ENCODE measurements around the gene LOC128125822.

LOC128125822 gene

GRCh38 chr6:63538550-63538949 is 33.7 kb upstream of the LOC128125822 start:
- no peaks in the 10 kb centered on the region for H3K9me3 ChIP-seq (ENCODE audit: control insufficient read depth in 1 of 2, low read length in 2 of 2)
- no peak for DNase-seq
- Mint-ChIP-seq H3K36me3 (no peaks in the 10 kb centered on the region), H3K27ac (no peak overlapping the region), H3K4me1 (no peaks in the 10 kb centered on the region), H3K4me3 (no peak overlapping the region), H3K9me3 (peaks cover 0 to 4% (median 0%) of the 10 kb centered on the region in 8 donors), H3K27me3 (peaks cover 2 to 6% of the 10 kb centered on the region in 2 donors)
- ChIA-PET POLR2A (ENCODE audit: partially characterized antibody) (no interaction called here), CTCF (ENCODE audit: partially characterized antibody) (no interaction called here)
- no peak overlapping the region for H3K4me3 ChIP-seq (ENCODE audit: low read length in 2 of 2)
- H3K27me3 ChIP-seq (ENCODE audit: insufficient read depth, low read length): no peaks in the 10 kb centered on the region
- H3K36me3 ChIP-seq (ENCODE audit: insufficient read depth, low read length): no peaks in the 10 kb centered on the region
- H3K4me1 ChIP-seq (ENCODE audit: insufficient read depth, low read length): no peaks in the 10 kb centered on the region
- intact Hi-C loops (cut with micrococcal nuclease): no loop called here
- H3K27ac ChIP-seq (ENCODE audit: low read depth, low read length): no peak overlapping the region

GRCh38 chr6:63543001-63543400 is 29.3 kb upstream of the LOC128125822 start:
- Mint-ChIP-seq H3K9me3 (peaks cover 0 to 4% (median 0%) of the 10 kb centered on the region in 8 donors), H3K4me1 (peaks cover 0 to 2% (median 0%) of the 10 kb centered on the region in 4 donors), H3K4me3 (no peak overlapping the region), H3K27ac (no peak overlapping the region), H3K36me3 (no peaks in the 10 kb centered on the region), H3K27me3 (peaks cover 10 to 12% of the 10 kb centered on the region in 2 donors)
- H3K4me3 ChIP-seq (ENCODE audit: low read length in 2 of 2): no peak overlapping the region
- intact Hi-C loops (cut with micrococcal nuclease): no loop called here
- H3K27me3 ChIP-seq (ENCODE audit: insufficient read depth, low read length): peaks cover 4% of the 10 kb centered on the region
- H3K4me1 ChIP-seq (ENCODE audit: insufficient read depth, low read length): no peaks in the 10 kb centered on the region
- no peaks in the 10 kb centered on the region for H3K9me3 ChIP-seq (ENCODE audit: control insufficient read depth in 1 of 2, low read length in 2 of 2)
- DNase-seq: no peak
- ChIA-PET CTCF (ENCODE audit: partially characterized antibody) (no interaction called here), POLR2A (ENCODE audit: partially characterized antibody) (no interaction called here)
- no peaks in the 10 kb centered on the region for H3K36me3 ChIP-seq (ENCODE audit: insufficient read depth, low read length)
- H3K27ac ChIP-seq (ENCODE audit: low read depth, low read length): no peak overlapping the region

GRCh38 chr6:63543982-63544381 is 28.3 kb upstream of the LOC128125822 start:
- no peak for DNase-seq
- peaks cover 4% of the 10 kb centered on the region for H3K27me3 ChIP-seq (ENCODE audit: insufficient read depth, low read length)
- no peaks in the 10 kb centered on the region for H3K4me1 ChIP-seq (ENCODE audit: insufficient read depth, low read length)
- no peaks in the 10 kb centered on the region for H3K9me3 ChIP-seq (ENCODE audit: control insufficient read depth in 1 of 2, low read length in 2 of 2)
- ChIA-PET POLR2A (ENCODE audit: partially characterized antibody) (no interaction called here), CTCF (ENCODE audit: partially characterized antibody) (no interaction called here)
- no peak overlapping the region for H3K4me3 ChIP-seq (ENCODE audit: low read length in 2 of 2)
- no peak overlapping the region for H3K27ac Mint-ChIP-seq
- H3K9me3 Mint-ChIP-seq: peaks cover 0 to 4% (median 0%) of the 10 kb centered on the region in 8 donors
- H3K4me1 Mint-ChIP-seq: peaks cover 0 to 2% (median 0%) of the 10 kb centered on the region in 4 donors
- no peak overlapping the region for H3K4me3 Mint-ChIP-seq
- intact Hi-C loops (cut with micrococcal nuclease): no loop called here
- H3K36me3 Mint-ChIP-seq: no peaks in the 10 kb centered on the region
- H3K27me3 Mint-ChIP-seq: peaks cover 10 to 12% of the 10 kb centered on the region in 2 donors
- H3K27ac ChIP-seq (ENCODE audit: low read depth, low read length): no peak overlapping the region
- no peaks in the 10 kb centered on the region for H3K36me3 ChIP-seq (ENCODE audit: insufficient read depth, low read length)

GRCh38 chr6:63546236-63546635 is 26.0 kb upstream of the LOC128125822 start:
- Histone ChIP-seq H3K9me3 (ENCODE audit: control insufficient read depth in 1 of 2, low read length in 2 of 2) (no peaks in the 10 kb centered on the region), H3K27ac (ENCODE audit: low read depth, low read length) (no peak overlapping the region), H3K36me3 (ENCODE audit: insufficient read depth, low read length) (no peaks in the 10 kb centered on the region), H3K27me3 (ENCODE audit: insufficient read depth, low read length) (peaks cover 4% of the 10 kb centered on the region), H3K4me3 (ENCODE audit: low read length in 2 of 2) (no peak overlapping the region), H3K4me1 (ENCODE audit: insufficient read depth, low read length) (no peaks in the 10 kb centered on the region)
- peaks cover 0 to 2% (median 0%) of the 10 kb centered on the region in 4 donors for H3K4me1 Mint-ChIP-seq
- peaks cover 0 to 4% (median 0%) of the 10 kb centered on the region in 8 donors for H3K9me3 Mint-ChIP-seq
- CTCF ChIA-PET (ENCODE audit: partially characterized antibody): no interaction called here
- no peak overlapping the region for H3K27ac Mint-ChIP-seq
- no peaks in the 10 kb centered on the region for H3K36me3 Mint-ChIP-seq
- no peak for DNase-seq
- no peak overlapping the region for H3K4me3 Mint-ChIP-seq
- POLR2A ChIA-PET (ENCODE audit: partially characterized antibody): no interaction called here
- intact Hi-C loops (cut with micrococcal nuclease): no loop called here
- peaks cover 8 to 12% of the 10 kb centered on the region in 2 donors for H3K27me3 Mint-ChIP-seq

GRCh38 chr6:63546697-63547096 is 25.6 kb upstream of the LOC128125822 start:
- Mint-ChIP-seq H3K36me3 (no peaks in the 10 kb centered on the region), H3K4me3 (no peak overlapping the region)
- no peaks in the 10 kb centered on the region for H3K4me1 ChIP-seq (ENCODE audit: insufficient read depth, low read length)

GRCh38 chr6:63549076-63549475 is 23.2 kb upstream of the LOC128125822 start:
- Histone ChIP-seq H3K36me3 (ENCODE audit: insufficient read depth, low read length) (no peaks in the 10 kb centered on the region), H3K27ac (ENCODE audit: low read depth, low read length) (no peak overlapping the region), H3K4me3 (ENCODE audit: low read length in 2 of 2) (no peak overlapping the region), H3K9me3 (ENCODE audit: control insufficient read depth in 1 of 2, low read length in 2 of 2) (no peaks in the 10 kb centered on the region), H3K27me3 (ENCODE audit: insufficient read depth, low read length) (peaks cover 1% of the 10 kb centered on the region), H3K4me1 (ENCODE audit: insufficient read depth, low read length) (no peaks in the 10 kb centered on the region)
- ChIA-PET POLR2A (ENCODE audit: partially characterized antibody) (no interaction called here), CTCF (ENCODE audit: partially characterized antibody) (no interaction called here)
- H3K9me3 Mint-ChIP-seq: peaks cover 0 to 3% (median 0%) of the 10 kb centered on the region in 8 donors
- intact Hi-C loops (cut with micrococcal nuclease): no loop called here
- H3K27ac Mint-ChIP-seq: no peak overlapping the region
- no peak for DNase-seq
- H3K27me3 Mint-ChIP-seq: peaks cover 5 to 12% of the 10 kb centered on the region in 2 donors
- no peaks in the 10 kb centered on the region for H3K36me3 Mint-ChIP-seq
- H3K4me1 Mint-ChIP-seq: no peaks in the 10 kb centered on the region
- H3K4me3 Mint-ChIP-seq: no peak overlapping the region

More at GRCh38 chr6:63546697-63547096, 25.6 kb upstream of the LOC128125822 start:
- CTCF ChIA-PET (ENCODE audit: partially characterized antibody): no interaction called here
- H3K4me3 ChIP-seq (ENCODE audit: low read length in 2 of 2): no peak overlapping the region
- Mint-ChIP-seq H3K4me1 (peaks cover 0 to 2% (median 0%) of the 10 kb centered on the region in 4 donors), H3K27me3 (peaks cover 4 to 12% of the 10 kb centered on the region in 2 donors), H3K27ac (no peak overlapping the region), H3K9me3 (peaks cover 0 to 3% (median 0%) of the 10 kb centered on the region in 8 donors)
- DNase-seq: no peak
- H3K27me3 ChIP-seq (ENCODE audit: insufficient read depth, low read length): peaks cover 4% of the 10 kb centered on the region
- intact Hi-C loops (cut with micrococcal nuclease): no loop called here
- POLR2A ChIA-PET (ENCODE audit: partially characterized antibody): no interaction called here
- no peaks in the 10 kb centered on the region for H3K9me3 ChIP-seq (ENCODE audit: control insufficient read depth in 1 of 2, low read length in 2 of 2)
- no peak overlapping the region for H3K27ac ChIP-seq (ENCODE audit: low read depth, low read length)
- H3K36me3 ChIP-seq (ENCODE audit: insufficient read depth, low read length): no peaks in the 10 kb centered on the region

GRCh38 chr6:63553208-63553607 is 19.1 kb upstream of the LOC128125822 start:
- Histone ChIP-seq H3K4me3 (ENCODE audit: low read length in 2 of 2) (no peak overlapping the region), H3K27ac (ENCODE audit: low read depth, low read length) (no peak overlapping the region), H3K4me1 (ENCODE audit: insufficient read depth, low read length) (no peaks in the 10 kb centered on the region), H3K36me3 (ENCODE audit: insufficient read depth, low read length) (no peaks in the 10 kb centered on the region), H3K9me3 (ENCODE audit: control insufficient read depth in 1 of 2, low read length in 2 of 2) (no peaks in the 10 kb centered on the region), H3K27me3 (ENCODE audit: insufficient read depth, low read length) (no peaks in the 10 kb centered on the region)
- DNase-seq: no peak
- CTCF ChIA-PET (ENCODE audit: partially characterized antibody): no interaction called here
- H3K4me1 Mint-ChIP-seq: no peaks in the 10 kb centered on the region
- H3K9me3 Mint-ChIP-seq: no peaks in the 10 kb centered on the region
- peaks cover 11 to 14% of the 10 kb centered on the region in 2 donors for H3K27me3 Mint-ChIP-seq
- H3K36me3 Mint-ChIP-seq: no peaks in the 10 kb centered on the region
- no peak overlapping the region for H3K27ac Mint-ChIP-seq
- intact Hi-C loops (cut with micrococcal nuclease): no loop called here
- no peak overlapping the region for H3K4me3 Mint-ChIP-seq
- POLR2A ChIA-PET (ENCODE audit: partially characterized antibody): no interaction called here

GRCh38 chr6:63553900-63554299 is 18.4 kb upstream of the LOC128125822 start:
- no peak overlapping the region for H3K27ac ChIP-seq (ENCODE audit: low read depth, low read length)
- no peaks in the 10 kb centered on the region for H3K9me3 ChIP-seq (ENCODE audit: control insufficient read depth in 1 of 2, low read length in 2 of 2)
- H3K4me3 Mint-ChIP-seq: no peak overlapping the region
- H3K27ac Mint-ChIP-seq: no peak overlapping the region
- intact Hi-C loops (cut with micrococcal nuclease): no loop called here
- H3K4me3 ChIP-seq (ENCODE audit: low read length in 2 of 2): no peak overlapping the region
- no peak for DNase-seq
- H3K9me3 Mint-ChIP-seq: no peaks in the 10 kb centered on the region
- H3K27me3 ChIP-seq (ENCODE audit: insufficient read depth, low read length): no peaks in the 10 kb centered on the region
- H3K4me1 Mint-ChIP-seq: no peaks in the 10 kb centered on the region
- no peaks in the 10 kb centered on the region for H3K36me3 ChIP-seq (ENCODE audit: insufficient read depth, low read length)
- H3K36me3 Mint-ChIP-seq: no peaks in the 10 kb centered on the region
- POLR2A ChIA-PET (ENCODE audit: partially characterized antibody): no interaction called here
- H3K4me1 ChIP-seq (ENCODE audit: insufficient read depth, low read length): no peaks in the 10 kb centered on the region
- peaks cover 14 to 15% of the 10 kb centered on the region in 2 donors for H3K27me3 Mint-ChIP-seq
- CTCF ChIA-PET (ENCODE audit: partially characterized antibody): no interaction called here
